ENCODE measurements around the gene CAMKMT.

GRCh38 chr2:44786045-44786816, 424.5 kb downstream of the CAMKMT start:
- no peak for TF ChIP-seq CTCF (IDR thresholded peaks at IDR 0.05)
- no peak for TF ChIP-seq POLR2A (IDR thresholded peaks at IDR 0.05)

All from Peyer's patch (tissue), 4 donors.